ENCODE results near the gene SPATC1L.

Gene SPATC1L

GRCh38 chr21:46211786-46212720 lies 27.8 kb upstream of the SPATC1L start:
- TF ChIP-seq, protein P1, sequence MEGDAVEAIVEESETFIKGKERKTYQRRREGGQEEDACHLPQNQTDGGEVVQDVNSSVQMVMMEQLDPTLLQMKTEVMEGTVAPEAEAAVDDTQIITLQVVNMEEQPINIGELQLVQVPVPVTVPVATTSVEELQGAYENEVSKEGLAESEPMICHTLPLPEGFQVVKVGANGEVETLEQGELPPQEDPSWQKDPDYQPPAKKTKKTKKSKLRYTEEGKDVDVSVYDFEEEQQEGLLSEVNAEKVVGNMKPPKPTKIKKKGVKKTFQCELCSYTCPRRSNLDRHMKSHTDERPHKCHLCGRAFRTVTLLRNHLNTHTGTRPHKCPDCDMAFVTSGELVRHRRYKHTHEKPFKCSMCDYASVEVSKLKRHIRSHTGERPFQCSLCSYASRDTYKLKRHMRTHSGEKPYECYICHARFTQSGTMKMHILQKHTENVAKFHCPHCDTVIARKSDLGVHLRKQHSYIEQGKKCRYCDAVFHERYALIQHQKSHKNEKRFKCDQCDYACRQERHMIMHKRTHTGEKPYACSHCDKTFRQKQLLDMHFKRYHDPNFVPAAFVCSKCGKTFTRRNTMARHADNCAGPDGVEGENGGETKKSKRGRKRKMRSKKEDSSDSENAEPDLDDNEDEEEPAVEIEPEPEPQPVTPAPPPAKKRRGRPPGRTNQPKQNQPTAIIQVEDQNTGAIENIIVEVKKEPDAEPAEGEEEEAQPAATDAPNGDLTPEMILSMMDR (IDR thresholded peaks at IDR 0.05; ENCODE audit: insufficient read depth, low read length, missing control alignments), result no peak
- ChIA-PET CTCF (interaction anchor here (0.6 to 1.9 kb wide), 3 partner anchors 13 to 25 kb away, joined by 3 to 6 read pairs (median 3); no protein-coding TSS in a partner anchor), POLR2A (no interaction called here)
- no peak for DNase-seq (ENCODE audit: low read depth, low spot score)
- no peak overlapping the region for H3K4me3 ChIP-seq (ENCODE audit: low read depth, low read length)

GRCh38 chr21:46211376-46211775 lies 27.1 kb upstream of the SPATC1L start:
- H3K4me3 ChIP-seq (ENCODE audit: low read depth, low read length), result no peak overlapping the region
- CTCF ChIA-PET, result interaction anchor here (0.6 to 1.9 kb wide), 2 partner anchors 14 to 24 kb away, joined by 3 to 6 read pairs; no protein-coding TSS in a partner anchor
- POLR2A ChIA-PET, result no interaction called here
- TF ChIP-seq, protein P1 (IDR thresholded peaks at IDR 0.05; ENCODE audit: insufficient read depth, low read length, missing control alignments), result no peak
- no peak for DNase-seq (ENCODE audit: low read depth, low spot score)

DNA sequence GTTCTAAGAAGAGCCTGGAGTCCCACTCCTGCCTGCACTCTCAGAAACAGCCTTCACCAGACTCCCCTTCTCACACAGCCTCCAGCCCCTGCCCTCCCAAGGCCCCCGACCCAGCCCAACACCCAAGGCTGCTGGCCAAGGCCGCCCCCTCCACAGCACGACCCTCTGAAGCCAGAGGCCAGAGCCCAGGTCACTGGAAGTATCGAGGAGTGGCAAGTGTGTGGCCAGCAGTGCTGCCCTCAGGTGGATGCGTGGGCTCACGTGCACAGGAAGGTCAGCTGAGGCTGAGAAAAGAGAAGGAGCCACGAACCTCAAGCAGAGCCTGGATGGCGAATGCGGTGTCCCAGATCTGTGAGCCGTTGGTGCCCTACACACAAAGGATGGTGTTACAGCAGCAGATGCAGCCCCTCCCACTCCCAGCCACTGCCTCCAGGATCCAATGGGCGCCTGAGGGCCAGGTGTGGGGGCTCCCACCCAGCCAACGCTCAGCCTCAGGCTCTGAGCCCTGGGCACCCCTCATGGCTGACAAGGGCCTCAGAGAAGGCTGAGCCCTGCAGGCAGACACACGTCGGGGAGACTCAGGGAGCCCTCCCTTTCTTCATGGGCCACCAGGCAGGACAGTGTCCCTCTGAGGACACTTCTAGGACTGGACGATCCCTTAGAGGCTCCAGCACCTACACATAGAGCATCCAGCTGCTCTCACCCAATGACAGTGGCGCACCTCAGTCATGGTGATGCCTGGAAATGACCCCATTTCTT lies 26.3 kb upstream of the SPATC1L start:
- TF ChIP-seq, protein P1 (IDR thresholded peaks at IDR 0.05; ENCODE audit: insufficient read depth, low read length, missing control alignments), result no peak
- no peak for DNase-seq (ENCODE audit: low read depth, low spot score)
- CTCF ChIA-PET, result interaction anchor here (1.9 kb wide), 1 partner anchor 14 kb away, joined by 6 read pairs; no protein-coding TSS in a partner anchor
- no peak overlapping the region for H3K4me3 ChIP-seq (ENCODE audit: low read depth, low read length)
- POLR2A ChIA-PET, result no interaction called here

DNA sequence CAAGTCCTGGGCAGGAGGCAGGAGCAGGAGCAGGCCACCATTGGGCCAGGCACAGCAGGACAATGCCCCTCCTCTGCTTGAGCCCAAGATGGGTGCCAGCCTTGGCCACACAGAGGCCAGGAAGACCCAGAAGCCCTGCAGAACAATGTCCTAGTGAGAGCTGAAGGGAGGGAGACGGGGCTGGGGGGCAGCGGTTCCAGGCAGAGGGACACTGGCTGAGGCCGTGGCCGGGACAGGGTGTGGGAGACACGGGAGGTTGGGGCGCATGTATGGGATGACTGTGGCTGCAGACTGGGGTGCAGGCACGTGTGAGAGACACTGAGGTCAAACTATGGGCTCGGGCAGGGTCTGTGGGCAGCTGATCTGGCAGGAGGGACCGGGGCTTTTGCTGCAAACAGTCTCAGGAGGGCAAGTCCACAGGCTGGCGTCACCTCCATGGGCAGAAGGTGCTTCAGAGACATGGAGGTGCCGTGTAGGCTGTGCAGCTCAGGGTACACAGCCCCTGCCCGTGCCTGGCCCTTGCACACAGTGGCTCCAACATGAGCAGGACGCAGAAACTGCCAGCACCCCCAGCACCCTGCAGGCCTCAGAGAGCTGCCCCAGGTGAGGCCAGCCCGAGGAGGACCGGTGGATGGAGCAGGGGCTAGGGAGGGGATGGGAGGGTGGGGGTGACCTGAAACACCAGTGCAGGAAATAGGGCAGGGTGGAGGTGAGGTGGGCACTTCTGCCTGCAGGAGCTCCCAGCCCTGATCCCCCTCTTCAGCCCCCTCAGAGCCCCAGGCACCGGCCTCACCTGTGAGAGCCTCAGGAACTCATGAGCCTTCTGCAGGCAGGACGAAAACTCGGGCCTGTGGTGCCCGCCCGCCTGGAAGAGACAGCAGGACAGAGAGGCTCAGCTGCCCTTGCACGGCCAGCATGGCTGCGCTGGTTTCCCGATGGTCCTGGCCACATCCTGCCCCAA lies 24.8 kb upstream of the SPATC1L start:
- no peak for DNase-seq (ENCODE audit: low read depth, low spot score)
- CTCF ChIA-PET, result no interaction called here
- POLR2A ChIA-PET, result no interaction called here
- H3K4me3 ChIP-seq (ENCODE audit: low read depth, low read length), result no peak overlapping the region
- TF ChIP-seq, protein P1 (IDR thresholded peaks at IDR 0.05; ENCODE audit: insufficient read depth, low read length, missing control alignments), result no peak

GRCh38 chr21:46207920-46208591 lies 23.8 kb upstream of the SPATC1L start:
- POLR2A ChIA-PET, result no interaction called here
- H3K4me3 ChIP-seq (ENCODE audit: low read depth, low read length), result no peak overlapping the region
- TF ChIP-seq, protein P1 (IDR thresholded peaks at IDR 0.05; ENCODE audit: insufficient read depth, low read length, missing control alignments), result no peak
- DNase-seq (ENCODE audit: low read depth, low spot score), result no peak
- CTCF ChIA-PET, result no interaction called here
